SK-N-SH treated with all-trans-retinoic acid at 6 μM for 48 hours (cell line): ENCODE results near the gene GPR137B.

Source experiments
- BACH2 ChIP-seq: fragments of 250-450 bp; sonication (Bioruptor Pico); IDR thresholded peaks from 2 replicates; pipeline ENCODE4 v1.9.0; 2021; ENCODE audit warnings: mild to moderate bottlenecking, borderline replicate concordance
- CREB5 ChIP-seq: fragments of 250-450 bp; sonication (Bioruptor Pico); IDR thresholded peaks from 2 replicates; pipeline ENCODE4 v1.5.1; 2020; ENCODE audit warnings: low read depth, mild to moderate bottlenecking, moderate library complexity
- PATZ1 ChIP-seq: fragments of 250-450 bp; sonication (Bioruptor Pico); IDR thresholded peaks from 2 replicates; pipeline ENCODE4 v1.8.0; 2020; ENCODE audit warnings: mild to moderate bottlenecking, moderate library complexity, borderline replicate concordance
- PPARA ChIP-seq: fragments of 250-450 bp; sonication (Bioruptor Pico); IDR thresholded peaks from 2 replicates; pipeline ENCODE4 v1.5.0; 2020; ENCODE audit warnings: mild to moderate bottlenecking, borderline replicate concordance
- RARB ChIP-seq: fragments of 250-450 bp; sonication (Bioruptor Pico); IDR thresholded peaks from 2 replicates; pipeline ENCODE4 v1.8.0; 2021; ENCODE audit warnings: mild to moderate bottlenecking, moderate library complexity
- TCF4 ChIP-seq: fragments of 250-450 bp; sonication (Bioruptor Pico); IDR thresholded peaks from 2 replicates; pipeline ENCODE4 v1.8.0; 2021; ENCODE audit warnings: mild to moderate bottlenecking, moderate library complexity, borderline replicate concordance
- ZFP3 ChIP-seq: fragments of 250-450 bp; sonication (Bioruptor Pico); IDR thresholded peaks from 2 replicates; pipeline ENCODE4 v1.5.0; 2020; ENCODE audit warnings: mild to moderate bottlenecking, moderate library complexity
- ZFP30 ChIP-seq: fragments of 450-650 bp; formaldehyde crosslinking; IDR thresholded peaks from 2 replicates; pipeline ENCODE4 v1.5.0; 2022; ENCODE audit warnings: mild to moderate bottlenecking, moderate library complexity

GRCh38 chr1:236131916-236132315 lies 10.4 kb upstream of the GPR137B start:
- TF ChIP-seq PPARA (CRISPR knock-in tag), result no peak
- TF ChIP-seq TCF4 (CRISPR knock-in tag), result no peak
- TF ChIP-seq ZFP3 (CRISPR knock-in tag), result no peak
- no peak for TF ChIP-seq RARB (CRISPR knock-in tag)
- no peak for TF ChIP-seq PATZ1 (CRISPR knock-in tag)
- TF ChIP-seq BACH2 (CRISPR knock-in tag), result no peak
- no peak for TF ChIP-seq ZFP30
- no peak for TF ChIP-seq CREB5
